ENCODE measurements around the gene RNF145.

The RNF145 gene

DNA sequence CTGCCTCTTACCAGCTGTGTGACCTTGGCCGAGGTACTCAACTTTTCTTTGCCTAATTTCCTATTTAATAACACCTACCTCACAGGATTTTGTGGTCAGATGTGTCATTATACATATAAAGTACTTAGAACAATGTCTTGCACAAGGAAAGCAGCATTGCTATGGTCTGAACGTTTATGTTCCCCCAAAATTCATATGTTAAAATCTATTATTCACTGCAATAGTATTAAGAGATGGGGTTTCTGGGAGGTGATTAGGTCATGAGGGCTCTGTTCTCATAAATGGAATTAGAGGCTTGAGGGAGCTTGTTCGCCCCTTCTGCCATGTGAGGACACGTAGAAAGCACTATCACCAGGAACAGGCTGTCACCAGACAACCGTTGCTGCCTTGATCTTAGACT is 10.9 kb upstream of the RNF145 start:
- DNase-seq (ENCODE audit: low read depth in 2 of 2, low spot score in 1 of 2) = no peak

DNA sequence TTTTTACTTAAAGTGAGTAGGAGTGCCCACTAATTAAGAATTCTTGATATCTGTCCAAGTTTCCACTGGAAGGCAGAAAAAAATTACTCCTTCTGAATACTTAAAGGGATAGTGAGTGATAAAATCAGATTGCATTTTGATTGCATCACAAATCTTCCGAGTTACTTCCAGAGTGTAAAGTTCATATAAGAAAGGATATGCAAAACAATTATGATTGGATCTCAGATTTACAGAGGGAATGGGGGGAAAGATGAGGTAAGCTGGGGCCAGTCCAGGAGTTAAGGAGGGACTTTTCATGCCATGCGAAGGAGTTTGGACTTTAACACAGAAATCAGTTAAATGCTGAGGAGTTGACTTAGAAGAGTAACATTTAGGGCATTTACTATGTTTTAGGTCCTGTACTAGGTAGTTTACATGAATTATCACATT is 9.3 kb upstream of the RNF145 start:
- no peak for DNase-seq (ENCODE audit: low read depth in 2 of 2, low spot score in 1 of 2)

DNA sequence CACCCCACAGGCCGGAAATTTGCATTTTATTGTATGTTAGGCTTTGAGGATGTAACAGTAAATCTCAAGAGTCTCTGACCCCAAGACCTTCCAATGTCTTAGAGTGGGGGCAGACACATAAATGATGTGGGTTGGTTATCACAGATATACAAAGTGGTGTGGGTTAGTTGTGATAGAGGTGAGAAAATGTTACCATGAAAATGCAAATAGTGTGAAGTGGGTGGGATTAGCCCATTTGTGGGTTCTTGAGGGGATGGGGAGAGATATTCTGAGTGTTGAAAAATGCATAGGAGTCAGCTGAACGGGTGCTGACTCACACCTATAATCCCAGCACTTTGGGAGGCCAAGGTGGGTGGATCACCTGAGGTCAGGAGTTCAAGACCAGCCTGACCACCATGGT is 7.9 kb upstream of the RNF145 start:
- no peak for DNase-seq (ENCODE audit: low read depth in 2 of 2, low spot score in 1 of 2)

DNA sequence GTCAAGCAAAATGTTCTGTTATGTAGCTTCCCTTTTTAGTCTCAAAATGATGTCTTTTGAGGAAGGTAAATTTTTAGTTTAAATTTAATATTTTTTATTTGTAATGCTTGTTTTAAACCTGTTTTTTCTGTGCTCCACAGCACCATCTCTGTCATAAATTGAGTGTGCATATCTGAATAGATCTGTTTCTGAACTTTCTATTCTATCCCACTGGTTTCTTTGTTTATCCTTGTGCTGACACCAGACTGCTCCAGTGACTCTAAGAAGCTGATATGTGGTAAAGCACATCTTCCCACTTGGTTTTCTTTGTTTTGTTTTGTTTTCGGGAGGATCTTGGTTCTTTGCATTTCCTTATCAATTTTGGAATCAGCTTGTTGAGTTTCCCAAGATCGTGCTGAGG is 7.1 kb upstream of the RNF145 start:
- DNase-seq (ENCODE audit: low read depth in 2 of 2, low spot score in 1 of 2) = no peak

DNA sequence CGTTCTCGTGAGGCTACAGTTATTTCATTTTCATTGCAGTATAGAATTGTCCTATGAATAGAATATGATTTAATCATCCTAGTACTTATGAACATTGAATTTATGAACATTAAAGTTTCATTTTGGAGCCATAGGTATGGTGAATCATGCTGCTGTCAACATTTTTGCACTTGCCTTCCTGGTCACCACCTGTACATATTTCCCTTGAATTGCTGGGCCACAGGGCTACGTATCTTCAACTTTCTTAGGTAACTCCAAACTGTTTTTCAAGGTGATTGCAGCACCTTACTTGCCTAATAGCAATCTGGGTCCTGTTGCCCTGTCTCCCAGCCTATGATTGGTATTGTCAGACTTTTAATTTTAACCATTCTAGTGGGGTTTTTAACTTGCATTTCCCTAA is 6.5 kb upstream of the RNF145 start:
- DNase-seq (ENCODE audit: low read depth in 2 of 2, low spot score in 1 of 2) = no peak

DNA sequence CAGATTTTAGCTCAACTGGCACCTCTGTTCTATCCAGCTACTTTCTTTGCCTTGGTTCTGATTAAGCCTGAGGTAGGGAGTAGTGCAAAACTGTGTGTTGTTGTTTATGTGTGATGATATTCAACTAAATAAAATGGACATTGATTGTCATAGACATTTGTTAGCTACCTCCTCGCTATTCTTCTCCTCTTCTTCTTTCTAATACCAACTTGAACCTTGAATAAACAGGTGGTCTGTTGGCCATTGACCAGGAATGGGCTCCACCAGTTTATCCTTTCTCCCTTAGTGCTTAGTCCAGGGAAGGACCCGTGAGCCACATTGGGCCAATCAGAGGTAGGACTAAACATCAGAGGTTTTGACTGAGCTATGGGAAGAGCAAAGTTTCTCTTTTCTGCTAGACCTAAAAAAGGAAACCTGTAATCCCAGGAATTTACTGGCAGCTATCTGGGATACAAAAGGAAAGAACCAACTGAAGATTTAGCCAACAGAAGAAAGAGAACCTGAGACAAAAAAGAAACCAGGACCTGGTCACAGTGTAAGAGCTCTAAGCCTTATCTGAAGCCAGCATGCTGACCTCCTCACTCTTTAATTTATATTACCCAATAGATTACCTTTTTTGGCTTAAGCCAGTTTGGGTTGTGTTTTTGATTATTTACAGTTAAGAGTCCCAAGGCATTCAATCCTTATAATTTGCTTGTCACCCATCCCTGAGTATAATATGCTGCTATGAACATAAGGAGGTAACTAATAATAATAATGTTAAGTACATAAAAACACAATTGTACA is 5.3 kb upstream of the RNF145 start:
- DNase-seq (ENCODE audit: low read depth in 2 of 2, low spot score in 1 of 2) = no peak

DNA sequence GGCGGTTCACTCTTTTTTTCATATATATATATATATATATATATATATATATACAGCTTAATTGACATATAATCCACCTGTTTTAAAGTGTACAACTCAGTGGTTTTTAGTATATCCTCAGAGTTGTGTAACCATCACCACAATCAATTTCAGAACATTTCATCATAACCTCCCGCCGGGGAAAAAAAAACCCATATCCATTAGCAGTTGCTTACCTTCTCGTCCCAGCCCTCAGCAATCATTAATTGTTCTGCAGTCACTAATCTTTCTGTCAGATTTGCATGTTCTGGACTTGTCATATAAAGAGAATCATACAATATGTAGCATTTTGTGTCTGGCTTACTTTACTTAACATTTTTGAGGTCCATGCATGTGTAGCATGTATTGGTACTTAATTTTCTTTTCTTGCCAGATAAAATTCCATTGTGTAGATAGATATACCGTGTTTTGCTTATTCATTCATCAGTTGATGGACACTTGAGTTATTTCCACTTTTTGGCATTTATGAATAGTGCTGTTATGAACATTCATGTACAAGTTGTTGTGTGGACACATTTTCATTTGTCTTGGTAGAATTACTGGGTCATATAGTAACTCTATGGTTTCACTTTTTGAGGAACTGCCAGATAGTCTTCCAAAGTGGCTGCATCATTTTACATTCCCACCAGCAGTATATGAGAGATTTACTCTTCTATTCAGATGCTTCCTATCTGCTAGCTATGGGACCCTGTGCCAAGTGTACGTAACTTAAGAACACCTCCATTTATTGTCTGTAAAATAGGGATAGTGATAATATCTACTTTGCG is 3.5 kb upstream of the RNF145 start:
- no peak for DNase-seq (ENCODE audit: low read depth in 2 of 2, low spot score in 1 of 2)

DNA sequence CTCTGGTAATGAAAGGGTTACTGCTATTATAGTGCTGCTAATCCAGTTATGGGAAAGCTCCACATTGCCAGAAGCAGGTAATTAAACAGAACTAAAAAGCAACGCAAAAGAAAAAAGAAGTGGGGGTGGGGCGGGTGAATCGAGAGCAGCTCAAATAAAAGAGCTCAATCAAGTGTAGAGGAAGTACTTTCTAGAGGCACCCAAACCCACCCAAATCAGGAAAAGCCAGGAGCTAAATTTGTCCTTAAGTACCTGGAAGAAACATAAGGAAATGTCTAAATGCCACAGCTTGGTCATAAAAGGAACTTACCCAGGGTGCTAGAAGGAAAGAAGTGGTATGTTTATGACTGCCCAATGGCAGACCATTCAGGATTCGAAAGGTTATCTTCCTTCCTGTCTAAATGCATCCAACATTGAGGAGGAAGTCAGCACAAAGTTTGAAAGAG is 2.4 kb upstream of the RNF145 start:
- no peak for DNase-seq (ENCODE audit: low read depth in 2 of 2, low spot score in 1 of 2)

DNA sequence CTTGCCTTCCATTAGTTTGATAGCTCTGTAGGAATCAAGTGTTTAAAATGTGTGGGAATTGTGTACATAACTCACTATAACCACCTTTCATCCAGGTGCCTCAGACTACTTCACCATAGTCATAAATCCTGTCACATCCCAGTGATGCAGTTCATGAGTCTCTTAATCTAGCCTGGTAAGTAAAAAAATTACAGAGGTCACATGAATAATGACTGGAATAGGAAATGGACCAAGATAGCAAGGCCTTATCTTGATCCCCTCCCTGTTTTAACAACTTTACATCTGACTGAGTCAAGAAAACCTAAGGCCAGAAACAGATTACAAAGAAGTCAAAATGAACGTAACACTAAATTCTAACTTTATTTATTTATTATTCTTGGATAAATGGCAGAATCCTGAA is 1.5 kb upstream of the RNF145 start:
- no peak for DNase-seq (ENCODE audit: low read depth in 2 of 2, low spot score in 1 of 2)

DNA sequence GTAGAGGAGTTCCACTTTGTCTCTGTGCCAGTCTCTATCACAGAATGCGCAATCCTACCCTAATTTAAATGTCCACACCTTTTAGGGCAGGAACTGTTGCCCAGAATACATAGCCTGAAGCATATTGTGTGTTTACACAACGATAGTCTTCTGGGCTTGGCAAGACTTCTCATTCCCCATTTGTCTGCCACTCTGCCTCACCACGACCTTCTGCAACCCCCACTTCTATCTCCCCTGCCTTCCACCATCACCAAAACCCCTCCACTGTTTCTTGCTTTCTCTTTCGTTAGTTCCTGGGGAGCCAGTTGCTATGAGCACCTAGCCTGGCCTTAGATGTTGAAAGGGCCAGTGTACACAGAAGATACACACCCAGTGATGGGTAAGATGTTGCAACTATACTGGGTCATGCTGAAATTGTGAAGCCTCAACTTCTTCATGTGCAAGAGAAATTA is 883 bp upstream of the RNF145 start:
- DNase-seq (ENCODE audit: low read depth in 2 of 2, low spot score in 1 of 2) = no peak

DNA sequence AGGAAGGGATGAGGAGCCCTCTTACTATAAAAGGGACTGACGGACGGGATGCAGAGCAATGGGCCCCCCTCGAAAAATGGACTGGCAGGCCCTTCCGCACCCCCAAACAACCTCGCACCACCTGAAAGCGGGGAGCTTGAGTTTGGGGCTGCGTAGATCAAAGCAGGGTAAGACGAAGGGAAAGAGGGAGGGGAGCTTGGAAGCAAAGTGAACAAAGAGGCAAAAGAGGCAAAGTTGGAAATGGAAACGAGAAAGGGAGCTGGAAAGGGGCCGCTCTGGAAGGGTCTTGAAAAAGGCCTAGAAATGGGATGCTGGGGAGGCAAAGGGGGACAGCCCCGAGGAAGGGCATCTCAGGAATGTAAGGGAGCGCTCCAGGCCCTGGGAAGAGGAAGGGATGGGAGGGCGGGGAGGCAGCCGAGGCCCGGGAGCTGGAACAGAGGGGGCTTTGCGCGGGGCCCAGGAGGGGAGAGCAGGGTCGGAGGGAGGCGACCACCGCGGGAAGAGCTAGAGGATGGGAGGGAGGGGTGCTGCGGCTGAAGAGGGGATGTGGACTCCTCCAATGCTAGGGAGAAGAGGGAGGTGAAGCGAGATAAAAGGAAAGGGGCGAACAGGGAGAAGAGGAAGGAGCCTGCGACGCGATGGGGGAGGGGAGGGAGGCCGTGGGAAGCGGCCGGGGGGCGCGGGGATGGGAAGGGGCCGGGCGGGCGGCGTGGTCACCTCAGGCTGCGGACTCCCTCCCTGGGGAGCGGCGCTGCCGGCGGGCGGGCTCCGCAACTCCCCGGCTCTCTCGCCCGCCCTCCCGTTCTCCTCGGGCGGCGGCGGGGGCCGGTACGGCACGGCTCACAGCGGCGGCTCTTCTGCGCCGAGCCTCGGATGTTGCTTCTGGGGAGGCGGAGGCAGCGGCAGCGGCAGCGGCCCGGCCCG is 577 bp downstream of the RNF145 start:
- no peak for DNase-seq (ENCODE audit: low read depth in 2 of 2, low spot score in 1 of 2)

DNA sequence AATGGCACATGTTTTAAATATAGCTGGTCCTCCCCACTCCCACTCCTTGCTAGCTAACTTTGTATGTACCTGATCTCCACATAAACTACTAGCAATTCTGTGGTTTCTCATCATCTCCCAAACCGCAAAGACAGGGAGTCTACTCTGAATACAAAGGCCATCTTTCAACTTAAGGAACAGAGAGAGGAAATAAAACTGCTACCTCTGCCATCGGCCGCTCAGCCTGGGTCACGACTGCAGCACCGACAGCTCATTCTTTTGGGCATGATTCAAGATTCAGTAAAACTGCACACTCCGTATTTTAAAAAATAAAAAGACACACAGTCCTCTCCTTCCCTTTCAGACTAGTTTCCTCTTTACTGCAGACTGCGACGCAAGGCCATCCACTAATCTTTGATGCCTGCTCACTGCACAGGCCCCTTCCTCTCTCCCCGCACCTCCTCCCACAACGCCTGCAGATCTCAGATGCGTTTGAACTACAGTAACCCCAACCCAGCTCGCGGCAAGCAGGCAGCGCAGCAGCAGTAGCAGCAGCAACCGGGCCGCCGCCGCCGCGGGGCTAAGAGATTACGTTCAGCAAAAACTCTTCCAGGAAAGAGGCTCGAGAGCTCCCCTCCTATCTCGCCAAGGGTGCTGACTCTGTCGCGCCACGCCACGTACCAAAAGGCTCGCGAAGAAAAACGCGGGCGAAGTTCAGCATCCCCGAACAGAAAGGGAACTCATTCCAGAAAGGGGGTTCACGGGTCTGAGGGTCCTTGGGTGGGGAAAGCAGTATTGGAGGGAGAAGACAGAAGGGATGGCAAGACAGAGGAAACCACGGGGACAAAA is 1.5 kb downstream of the RNF145 start:
- peak; percentile 47 to 60 for DNase-seq (ENCODE audit: low read depth in 2 of 2, low spot score in 1 of 2)

DNA sequence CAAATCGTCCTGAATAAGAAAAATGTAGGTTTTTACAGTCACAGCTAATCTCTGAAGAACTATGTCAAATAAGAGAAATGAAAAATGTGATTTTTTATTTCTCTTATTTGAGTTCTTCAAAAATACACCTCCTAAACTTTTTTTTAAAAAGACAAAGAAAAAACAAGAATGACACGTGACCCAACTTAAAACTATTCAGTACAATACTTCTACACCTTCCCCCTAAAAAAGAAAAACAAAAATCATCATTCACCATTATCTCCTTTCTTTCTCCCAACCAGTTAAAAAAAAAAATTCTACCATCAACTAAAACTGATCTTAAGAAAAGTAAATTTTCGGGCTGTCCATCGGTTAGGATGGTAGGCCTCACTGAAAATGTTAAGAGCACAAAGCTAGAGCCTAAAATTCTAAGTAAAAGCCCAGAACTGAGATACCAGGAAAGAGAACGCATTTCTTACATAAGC is 2.1 kb downstream of the RNF145 start:
- DNase-seq (ENCODE audit: low read depth in 2 of 2, low spot score in 1 of 2) = no peak

DNA sequence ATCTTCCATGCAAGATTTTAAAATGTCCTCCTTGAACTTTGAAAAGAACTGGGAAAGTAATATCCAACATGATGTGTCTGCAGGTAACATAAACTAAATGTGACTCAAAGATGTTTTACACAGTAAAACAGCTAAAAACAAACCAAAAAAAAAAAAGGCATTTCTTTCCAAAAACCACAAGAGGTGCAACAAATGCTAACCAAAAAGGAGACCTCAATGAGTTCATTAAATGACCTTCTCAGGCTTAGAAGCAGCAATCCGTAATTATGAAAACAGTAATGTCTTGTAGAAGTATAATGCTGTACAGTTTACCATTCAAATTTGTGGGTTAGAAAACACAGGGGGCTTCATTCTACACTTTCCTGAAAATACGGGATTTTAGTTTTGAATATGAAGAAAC is 2.5 kb downstream of the RNF145 start:
- DNase-seq (ENCODE audit: low read depth in 2 of 2, low spot score in 1 of 2) = no peak

DNA sequence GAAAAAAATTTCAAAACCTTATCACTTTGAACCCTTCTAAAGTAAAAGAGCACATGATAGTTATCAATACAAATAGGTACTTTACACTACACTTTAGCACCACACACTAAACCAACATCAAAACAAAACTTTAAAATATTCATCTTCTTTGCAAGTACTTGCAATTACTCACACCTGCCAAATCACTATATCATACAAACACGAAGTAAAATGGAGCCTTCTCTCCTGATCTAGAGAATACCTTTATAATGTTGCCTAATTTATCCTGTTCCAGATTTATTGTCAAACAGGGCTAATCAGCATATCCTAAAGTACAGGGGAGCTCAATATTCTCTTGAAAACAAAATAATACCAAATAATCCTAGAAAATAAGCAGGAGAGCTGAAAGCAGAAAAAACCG is 3.0 kb downstream of the RNF145 start:
- DNase-seq (ENCODE audit: low read depth in 2 of 2, low spot score in 1 of 2) = no peak

DNA sequence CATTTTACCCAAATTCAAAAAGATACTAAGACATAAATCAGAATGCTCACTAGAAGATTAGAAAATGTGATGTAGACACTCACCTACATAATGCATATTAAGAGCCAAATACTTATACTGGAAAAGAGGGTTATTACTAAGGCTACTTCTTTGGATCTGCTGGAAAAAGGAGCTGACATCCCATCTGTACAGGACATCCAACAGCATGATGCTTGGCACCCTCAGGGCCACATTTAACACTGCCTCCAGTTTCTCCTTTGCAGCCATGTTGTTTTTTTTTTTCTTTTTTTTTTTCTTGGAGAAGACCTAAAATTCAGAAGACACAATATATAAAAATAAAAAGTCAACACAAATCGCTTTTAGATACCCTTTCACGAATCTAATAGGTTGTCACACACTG is 6.0 kb downstream of the RNF145 start:
- no peak for DNase-seq (ENCODE audit: low read depth in 2 of 2, low spot score in 1 of 2)

DNA sequence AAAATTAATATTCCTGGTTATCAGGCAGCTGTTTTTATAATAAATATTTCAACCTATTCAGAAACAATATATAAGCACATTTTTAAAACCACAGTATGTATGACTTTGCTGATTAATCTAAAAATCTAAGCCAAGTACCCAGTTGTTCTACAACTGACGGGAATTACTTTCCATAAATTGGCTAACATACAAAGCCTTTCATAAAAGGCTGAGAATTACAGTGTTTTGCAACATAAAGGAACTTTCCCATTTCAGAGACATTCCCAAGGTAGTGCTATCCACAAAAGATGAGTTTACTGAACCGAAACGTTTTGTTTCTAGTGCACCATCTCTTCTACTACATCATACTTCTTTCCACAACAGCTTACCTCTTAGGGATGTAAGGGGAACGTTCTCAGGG is 7.2 kb downstream of the RNF145 start:
- no peak for DNase-seq (ENCODE audit: low read depth in 2 of 2, low spot score in 1 of 2)

DNA sequence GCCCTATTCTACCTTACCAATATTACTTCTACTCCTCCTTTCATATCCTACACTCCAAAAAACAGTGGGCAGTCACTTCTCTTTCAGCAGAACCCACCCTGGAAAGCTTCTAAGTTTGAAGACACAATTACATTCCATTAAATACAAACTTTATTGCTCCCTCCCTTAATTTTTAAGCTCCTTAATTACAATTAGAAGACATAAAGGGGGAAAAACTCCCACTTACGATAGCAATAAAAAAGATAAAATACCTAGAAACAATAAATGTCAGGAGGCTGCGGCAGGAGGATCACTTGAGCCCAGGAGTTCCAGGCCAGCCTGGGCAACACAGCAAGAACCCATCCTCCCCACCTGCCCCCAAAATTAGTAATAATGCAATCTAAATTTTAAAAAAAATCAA is 9.6 kb downstream of the RNF145 start:
- no peak for DNase-seq (ENCODE audit: low read depth in 2 of 2, low spot score in 1 of 2)

DNA sequence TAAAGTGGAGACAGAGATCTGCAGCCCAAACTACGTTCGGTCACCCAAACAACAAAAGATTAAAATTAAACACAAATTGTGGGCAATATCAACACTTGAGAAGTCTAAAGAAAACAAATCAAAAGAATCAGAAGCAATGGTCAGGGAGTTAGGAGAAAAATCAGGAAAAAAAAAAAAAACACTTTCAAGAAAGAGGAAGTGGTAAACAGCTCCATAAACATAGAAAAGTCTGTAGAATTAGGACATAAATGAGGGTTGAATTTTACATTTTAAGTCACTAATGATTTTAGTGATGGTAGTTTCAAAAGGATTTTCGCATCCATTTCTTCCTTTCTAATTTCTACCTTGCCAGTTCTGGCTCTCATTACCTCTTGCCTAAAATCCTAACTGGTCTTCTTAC is 10.1 kb downstream of the RNF145 start:
- DNase-seq (ENCODE audit: low read depth in 2 of 2, low spot score in 1 of 2) = no peak
